HCT116 (cell line): ENCODE results near the gene PXMP2.

Experiments
- POLR2AphosphoS5 ChIP-seq: IDR thresholded peaks from 2 replicates; pipeline ENCODE4 v1.6.1; 2011; ENCODE audit warnings: mild to moderate bottlenecking, low read depth, low read length, moderate library complexity
- SIN3A ChIP-seq: IDR thresholded peaks from 2 replicates; pipeline ENCODE4 v1.6.1; 2012; ENCODE audit warnings: low read depth
- TCF7L2 ChIP-seq: IDR thresholded peaks from 2 replicates; pipeline ENCODE4 v1.7.0; 2011; ENCODE audit warnings: borderline replicate concordance, inconsistent platforms; ENCODE audit not compliant: insufficient read depth, insufficient read length; ENCODE audit errors: extremely low read depth

DNA sequence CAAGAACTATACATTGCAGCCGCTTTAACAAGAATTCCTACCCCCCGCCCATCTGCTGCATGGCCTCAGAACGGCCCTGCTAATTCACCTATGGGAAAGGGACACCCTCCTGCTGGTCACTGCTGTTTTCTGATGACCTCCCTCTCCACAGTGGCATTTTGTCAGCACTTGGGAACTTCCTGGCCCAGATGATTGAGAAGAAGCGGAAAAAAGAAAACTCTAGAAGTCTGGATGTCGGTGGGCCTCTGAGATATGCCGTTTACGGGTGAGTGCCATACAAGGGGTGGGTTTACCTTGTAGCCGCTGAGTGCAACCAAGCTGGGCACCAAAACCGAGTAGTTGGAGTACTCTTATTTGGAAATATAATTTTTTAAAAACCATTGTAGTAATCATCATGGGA is 2.7 kb downstream of the PXMP2 start:
- no peak for TF ChIP-seq SIN3A
- TF ChIP-seq POLR2AphosphoS5: no peak
- no peak for TF ChIP-seq TCF7L2
